Lung (tissue), 12 donors: ENCODE measurements around the gene SH3BGRL2. TPM values are rescaled to one million over a fixed set of nuclear protein-coding genes. Genes with fewer than 3 reads are reported as not detected.
A peak's percentile ranks its signal among the peaks of the same experiment; 100 is the strongest.
"Not testable (repeated sequence)": the region's sequence is repeated elsewhere in the genome, so short reads cannot be mapped to it uniquely, and the experiment has no call there.

Experiments used
- ATAC-seq: fragments of 200-7000 bp; cut with Tn5 transposase; one replicate; pipeline ENCODE4 v1.9.1; 2020; ENCODE audit warnings: moderate number of reproducible peaks; ENCODE audit not compliant: insufficient read depth, low FRiP score
- DNase-seq, 3 donors: peaks; one replicate each; pipeline ENCODE4 v3.0.0-alpha.2; 2013 to 2017
- H3K27ac ChIP-seq, 2 donors: one replicate each; pipeline ENCODE4 v1.5.1; 2013; ENCODE audit warnings: mild to moderate bottlenecking in 2 of 2, moderate library complexity in 2 of 2, control low read depth in 1 of 2, inconsistent platforms in 1 of 2, low read depth in 1 of 2, low read length in 1 of 2
- H3K27me3 ChIP-seq, 3 donors: one replicate each; pipeline ENCODE4 v1.5.1; 2013; ENCODE audit warnings: low read length in 2 of 3; ENCODE audit not compliant: control insufficient read depth in 3 of 3, insufficient read depth in 3 of 3
- H3K36me3 ChIP-seq, 4 donors: one replicate each; pipeline ENCODE4 v1.5.1; 2013; ENCODE audit warnings: low read length in 4 of 4, mild to moderate bottlenecking in 1 of 4, moderate library complexity in 1 of 4; ENCODE audit not compliant: control insufficient read depth in 4 of 4, insufficient read depth in 4 of 4
- H3K4me1 ChIP-seq, 5 donors: one replicate each; pipeline ENCODE4 v1.5.1; 2013; ENCODE audit warnings: low read length in 5 of 5, mild to moderate bottlenecking in 2 of 5, moderate library complexity in 1 of 5; ENCODE audit not compliant: control insufficient read depth in 5 of 5, insufficient read depth in 5 of 5
- H3K4me3 ChIP-seq: one replicate; pipeline ENCODE4 v1.5.1; 2013; ENCODE audit warnings: mild to moderate bottlenecking, control low read depth, moderate library complexity
- H3K9ac ChIP-seq, 2 donors: one replicate each; pipeline ENCODE4 v1.5.1; 2013; ENCODE audit warnings: low read length in 2 of 2, control low read depth in 1 of 2; ENCODE audit not compliant: insufficient read depth in 1 of 2
- H3K9me3 ChIP-seq, 4 donors: one replicate each; pipeline ENCODE4 v1.5.1; 2013; ENCODE audit warnings: low read length in 3 of 4, mild to moderate bottlenecking in 1 of 4, moderate library complexity in 1 of 4; ENCODE audit not compliant: control insufficient read depth in 4 of 4, insufficient read depth in 3 of 4
- CTCF ChIP-seq: IDR thresholded peaks from 2 replicates; pipeline ENCODE4 v1.5.1; 2012; ENCODE audit warnings: mild to moderate bottlenecking; ENCODE audit errors: control extremely low read depth, extremely low read depth
- WGBS, 2 donors: extraction: QIAGEN DNeasy Blood & Tissue Kit; methylation state at CpG; one replicate each; pipeline ENCODE4 v1.1.7; 2013; 5-methylcytosine and 5-hydroxymethylcytosine counted together
- polyA plus RNA-seq, 2 donors: library from polyadenylated mRNA; stranded (reverse); fragments of 200-250 nt; gene quantifications; one replicate each; pipeline ENCODE4 v1.2.1, GENCODE V29; 2013
- total RNA-seq, 2 donors: library from RNA; depleted of rRNA in 1 of 2; stranded (reverse); fragments of >200 nt in 1 of 2; gene quantifications; one replicate each; pipeline ENCODE4 v1.2.1, GENCODE V29; 2014 to 2021
- donor health status: control.
- donor health status: control.
- donor health status: Bipolar disorder and iron deficiency.
- donor health status: healthy.
- donor health status: DM: yes; HTN: yes; CAD: no.

SH3BGRL2 gene
- total and polyA plus RNA-seq, 4 donors, result 7.4 to 38.5 (median 14.0) TPM

- DNase-seq (no peak), ATAC-seq (no peak)
- H3K36me3 ChIP-seq, result no peaks in the 10 kb centered on the region
- WGBS, 2 donors, result 91 to 93% methylated on average over 5 of the region's 5 CpGs
- H3K27me3 ChIP-seq, result no peaks in the 10 kb centered on the region
- no peak overlapping the region for H3K4me3 ChIP-seq
- H3K27ac ChIP-seq, result no peak overlapping the region
- H3K4me1 ChIP-seq, result peaks cover 0 to 4% (median 0%) of the 10 kb centered on the region in 5 donors
- TF ChIP-seq CTCF, result no peak
- no peaks in the 10 kb centered on the region for H3K9me3 ChIP-seq
- no peak overlapping the region for H3K9ac ChIP-seq
Measured at GRCh38 chr6:79735183-79735582, 104.1 kb downstream of the SH3BGRL2 start.

- peak in 2 of 3 donors; percentile 34 to 38 for DNase-seq
- H3K36me3 ChIP-seq, result no peaks in the 10 kb centered on the region
Measured at GRCh38 chr6:79737172-79737571, 106.0 kb downstream of the SH3BGRL2 start.

GRCh38 chr6:79742030-79742429 is 110.9 kb downstream of the SH3BGRL2 start:
- Histone ChIP-seq H3K27me3 (no peaks in the 10 kb centered on the region), H3K27ac (no peak overlapping the region), H3K4me3 (no peak overlapping the region), H3K4me1 (peaks cover 0 to under 1% (median 0%) of the 10 kb centered on the region in 5 donors), H3K9ac (no peak overlapping the region), H3K9me3 (no peaks in the 10 kb centered on the region), H3K36me3 (no peaks in the 10 kb centered on the region)
- DNase-seq, result no peak
- WGBS, 2 donors, result 56 to 70% methylated on average over 2 of the region's 2 CpGs
- ATAC-seq, result no peak
- no peak for TF ChIP-seq CTCF

More at GRCh38 chr6:79737172-79737571, 106.0 kb downstream of the SH3BGRL2 start:
- no peak for TF ChIP-seq CTCF
- Histone ChIP-seq H3K4me1 (peaks cover 0 to 4% (median 0%) of the 10 kb centered on the region in 5 donors), H3K27ac (no peak overlapping the region), H3K9me3 (no peaks in the 10 kb centered on the region), H3K9ac (no peak overlapping the region), H3K27me3 (no peaks in the 10 kb centered on the region), H3K4me3 (no peak overlapping the region)
- ATAC-seq, result no peak
- WGBS, 2 donors, result 54 to 63% methylated on average over 8 of the region's 8 CpGs

- not testable (repeated sequence) for H3K27ac ChIP-seq, ATAC-seq, H3K4me3 ChIP-seq, H3K36me3 ChIP-seq, H3K9me3 ChIP-seq, H3K9ac ChIP-seq, DNase-seq, H3K27me3 ChIP-seq, H3K4me1 ChIP-seq
- 90 to 95% methylated on average over 2 of the region's 2 CpGs for WGBS, 2 donors
Measured at GRCh38 chr6:79745282-79745681, 114.2 kb downstream of the SH3BGRL2 start.

- ATAC-seq, result not testable (repeated sequence)
Measured at GRCh38 chr6:79746325-79746724, 115.2 kb downstream of the SH3BGRL2 start.

More at GRCh38 chr6:79746325-79746724, 115.2 kb downstream of the SH3BGRL2 start:
- 80 to 82% methylated on average over 3 of the region's 3 CpGs for WGBS, 2 donors
- not testable (repeated sequence) for H3K9ac ChIP-seq, H3K4me1 ChIP-seq, H3K27me3 ChIP-seq, H3K36me3 ChIP-seq, H3K4me3 ChIP-seq, DNase-seq, H3K27ac ChIP-seq, H3K9me3 ChIP-seq
